ENCODE data around the gene ERMARD. TPM values are rescaled to one million over a fixed set of nuclear protein-coding genes. Genes with fewer than 3 reads are reported as not detected.

Gene ERMARD
- total RNA-seq, 4 donors from 2014 or later: 11.9 to 30.3 (median 20.2) TPM

- ATAC-seq (ENCODE audit: low FRiP score): no peak
- no peak for DNase-seq (ENCODE audit: low spot score)
These were observed 32.0 kb downstream of the ERMARD start for GRCh38 chr6:169783401-169783800.

GRCh38 chr6:169783971-169784820, 32.8 kb downstream of the ERMARD start:
- TF ChIP-seq CTCF (IDR thresholded peaks at IDR 0.05): no peak
- no peak for ATAC-seq (ENCODE audit: low FRiP score)
- DNase-seq (ENCODE audit: low spot score): no peak

More at GRCh38 chr6:169783401-169783800, 32.0 kb downstream of the ERMARD start:
- TF ChIP-seq CTCF (IDR thresholded peaks at IDR 0.05): no peak

- no peak for ATAC-seq (ENCODE audit: low FRiP score)
- no peak for TF ChIP-seq CTCF (IDR thresholded peaks at IDR 0.05)
- DNase-seq (ENCODE audit: low spot score): no peak
These were observed 33.5 kb downstream of the ERMARD start for GRCh38 chr6:169784821-169785340.

- TF ChIP-seq CTCF (IDR thresholded peaks at IDR 0.05): no peak
- no peak for DNase-seq (ENCODE audit: low spot score)
- ATAC-seq (ENCODE audit: low FRiP score): no peak
These were observed 34.1 kb downstream of the ERMARD start for GRCh38 chr6:169785566-169785965.

- TF ChIP-seq CTCF (IDR thresholded peaks at IDR 0.05): no peak
- ATAC-seq (ENCODE audit: low FRiP score) (no peak), DNase-seq (ENCODE audit: low spot score) (no peak)
These were observed 34.9 kb downstream of the ERMARD start for GRCh38 chr6:169786349-169786748.

GRCh38 chr6:169787797-169788196, 36.4 kb downstream of the ERMARD start:
- TF ChIP-seq CTCF (IDR thresholded peaks at IDR 0.05): no peak
- DNase-seq (ENCODE audit: low spot score) (no peak), ATAC-seq (ENCODE audit: low FRiP score) (no peak)

GRCh38 chr6:169788809-169789145, 37.4 kb downstream of the ERMARD start:
- ATAC-seq (ENCODE audit: low FRiP score): no peak
- no peak for TF ChIP-seq CTCF (IDR thresholded peaks at IDR 0.05)

More at GRCh38 chr6:169788809-169789145, 37.4 kb downstream of the ERMARD start:
- DNase-seq (ENCODE audit: low spot score): no peak

Data from omental fat pad (tissue), 4 donors.